Pancreas (tissue), 10 donors: ENCODE results near the gene LINGO4. TPM values are rescaled to one million over a fixed set of nuclear protein-coding genes. Genes with fewer than 3 reads are reported as not detected.

Experiments
- ATAC-seq, 4 donors: fragments of 200-7000 bp; cut with Tn5 transposase; one replicate each; pipeline versions ENCODE4 v1.8.0 to v1.9.1; 2020; ENCODE audit warnings: mild to moderate bottlenecking in 4 of 4, moderate library complexity in 4 of 4
- DNase-seq, 6 donors: peaks; one replicate each; pipeline ENCODE4 v3.0.0-alpha.2; 2020
- FAIRE-seq: peaks from 2 replicates; lab custom pipeline; 2012; peaks lifted over from hg19 to GRCh38; lab: Jason Lieb, UNC
- H3K27ac ChIP-seq, 4 donors: fragments of 200-600 bp; sonication (generic); 1 replicate in 3 of 4; 2 replicates in 1 of 4; pipeline versions ENCODE4 v1.5.0 to v1.8.0; 2020
- H3K27me3 ChIP-seq, 4 donors: fragments of 200-600 bp; one replicate each; pipeline ENCODE4 v1.8.0; 2021
- H3K36me3 ChIP-seq, 3 donors: fragments of 200-600 bp; sonication (generic) in 1 of 3; one replicate each; pipeline versions ENCODE4 v1.5.0 to v1.8.0; 2020 to 2021
- H3K4me1 ChIP-seq, 3 donors: fragments of 200-600 bp; one replicate each; pipeline ENCODE4 v1.8.0; 2021
- H3K4me3 ChIP-seq, 4 donors: fragments of 200-600 bp; sonication (generic) in 2 of 4; one replicate each; pipeline versions ENCODE4 v1.5.0 to v1.8.0; 2020 to 2021
- H3K9me3 ChIP-seq, 4 donors: fragments of 200-600 bp; one replicate each; pipeline ENCODE4 v1.8.0; 2021
- CTCF ChIP-seq, 4 donors: fragments of 200-600 bp; sonication (generic) in 3 of 4; IDR thresholded peaks; one replicate each; pipeline versions ENCODE4 v1.5.0 to v1.8.0; 2021; ENCODE audit warnings: antibody characterized with exemption in 4 of 4
- WGBS, 2 donors: extraction: QIAGEN DNeasy Blood & Tissue Kit; methylation state at CpG; one replicate each; pipeline ENCODE4 v1.1.7; 2013; 5-methylcytosine and 5-hydroxymethylcytosine counted together
- intact Hi-C, 3 donors: fragments of 100-400 bp; cut with DNase I; formaldehyde crosslinking; loops; one replicate each; pipeline versions ENCODE4 v1.11.1 to v1.14.2; 2022
- polyA plus RNA-seq, 2 donors: library from polyadenylated mRNA; stranded (reverse); fragments of 200-250 nt; gene quantifications; one replicate each; pipeline ENCODE4 v1.2.3, GENCODE V29; 2013
- total RNA-seq, 6 donors: library from RNA; stranded (reverse); fragmentation: NEBNext Ultra II Directional in 4 of 6; extraction: Animal tissue kit (Norgen Biotek cat#: 25700) in 4 of 6; gene quantifications; one replicate each; pipeline versions ENCODE4 v1.2.1 to v1.2.4, GENCODE V29; 2021 to 2023
- donor health status: healthy with polysubstance abuse.
- donor health status: DM: no; HTN: no; CAD: no; lungs with moderate emphysema.
- donor health status: DM: no; HTN: no; CAD: no.
- donor health status: control.
- donor health status: control.
- donor health status: Bipolar disorder and iron deficiency.
- donor health status: DM: yes; HTN: yes; CAD: no.
- donor health status: DM: no; HTN: no; CAD: no.
- donor health status: DM: no; HTN: no; CAD: no.
- donor health status: DM: yes; HTN: yes; CAD: no.

The LINGO4 gene
- total and polyA plus RNA-seq, 8 donors, result 0.15 to 0.89 (median 0.29) TPM

DNA sequence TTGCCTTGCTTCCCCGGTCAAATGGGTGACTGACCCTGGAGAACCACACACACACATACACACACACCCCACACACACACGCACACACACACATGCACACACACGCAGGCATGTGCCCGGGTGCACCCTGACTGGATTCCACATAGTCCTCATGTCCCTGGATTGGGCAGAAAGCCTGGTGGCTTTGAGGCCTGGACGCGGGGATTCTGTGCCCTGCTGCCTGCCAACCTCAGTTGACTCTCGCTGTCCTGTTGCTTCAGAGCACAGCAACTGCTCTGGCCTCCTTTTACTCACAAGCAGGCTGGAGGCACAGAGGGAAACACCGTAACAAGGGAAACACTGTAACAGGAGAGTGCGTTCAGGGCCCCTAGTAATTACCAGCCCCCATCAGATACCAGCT, 20.0 kb upstream of the LINGO4 start:
- DNase-seq (no peak), ATAC-seq (no peak), FAIRE-seq (no peak)
- Histone ChIP-seq H3K9me3 (no peaks in the 10 kb centered on the region), H3K4me1 (peaks cover 17 to 34% (median 26%) of the 10 kb centered on the region in 3 donors), H3K27ac (no peak overlapping the region), H3K4me3 (no peak overlapping the region), H3K27me3 (no peaks in the 10 kb centered on the region), H3K36me3 (peaks cover 0 to 21% (median 2%) of the 10 kb centered on the region in 3 donors)
- intact Hi-C loops, result loop anchor here in 1 of 3 donors (10.0 kb wide), 1 partner anchor 50 kb away; no protein-coding TSS in a partner anchor
- no peak for TF ChIP-seq CTCF (IDR thresholded peaks at IDR 0.05)
- 77 to 79% methylated on average over 9 of the region's 9 CpGs for WGBS, 2 donors

GRCh38 chr1:151823175-151823574, 18.0 kb upstream of the LINGO4 start:
- no peak for TF ChIP-seq CTCF (IDR thresholded peaks at IDR 0.05)
- Histone ChIP-seq H3K27me3 (no peaks in the 10 kb centered on the region), H3K4me1 (peaks cover 9 to 30% (median 20%) of the 10 kb centered on the region in 3 donors), H3K9me3 (no peaks in the 10 kb centered on the region), H3K27ac (no peak overlapping the region), H3K36me3 (peaks cover 0 to 16% (median 1%) of the 10 kb centered on the region in 3 donors), H3K4me3 (no peak overlapping the region)
- 76 to 87% methylated on average over 8 of the region's 8 CpGs for WGBS, 2 donors
- ATAC-seq (no peak), FAIRE-seq (no peak), DNase-seq (no peak)
- intact Hi-C loops, result loop anchor here in 1 of 3 donors (10.0 kb wide), 1 partner anchor 48 kb away; no protein-coding TSS in a partner anchor

DNA sequence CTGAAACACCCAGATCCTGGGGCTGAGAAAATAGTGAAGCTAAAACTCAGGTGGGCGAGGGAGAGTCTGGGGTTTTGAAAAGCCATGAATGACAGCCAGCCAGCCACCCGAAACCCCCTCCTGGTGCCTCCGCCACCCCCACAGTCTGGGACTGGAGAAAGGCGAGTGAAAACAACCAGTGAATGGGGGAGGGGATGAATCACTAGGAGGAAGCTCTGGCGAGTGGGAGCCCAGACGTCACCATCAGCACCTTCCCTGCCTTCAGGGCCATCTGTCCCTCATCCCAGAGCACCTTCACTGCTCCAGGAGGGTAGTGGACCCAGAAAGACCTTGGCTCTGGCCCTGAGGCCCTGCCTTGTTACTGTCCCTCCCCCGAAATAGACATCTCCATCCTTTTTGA, 17.2 kb upstream of the LINGO4 start:
- peaks cover 9 to 30% (median 18%) of the 10 kb centered on the region in 3 donors for H3K4me1 ChIP-seq
- H3K27me3 ChIP-seq, result no peaks in the 10 kb centered on the region
- H3K4me3 ChIP-seq, result no peak overlapping the region
- intact Hi-C loops, result loop anchor here in 1 of 3 donors (10.0 kb wide), 1 partner anchor 48 kb away; no protein-coding TSS in a partner anchor
- ATAC-seq, result no peak
- H3K27ac ChIP-seq, result peak overlapping the region in 1 of 4 donors; percentile 17
- TF ChIP-seq CTCF (IDR thresholded peaks at IDR 0.05), result no peak
- no peaks in the 10 kb centered on the region for H3K9me3 ChIP-seq
- H3K36me3 ChIP-seq, result peaks cover 0 to 15% (median 0%) of the 10 kb centered on the region in 3 donors
- no peak for FAIRE-seq
- WGBS, 2 donors, result 85 to 86% methylated on average over 7 of the region's 7 CpGs
- no peak for DNase-seq

DNA sequence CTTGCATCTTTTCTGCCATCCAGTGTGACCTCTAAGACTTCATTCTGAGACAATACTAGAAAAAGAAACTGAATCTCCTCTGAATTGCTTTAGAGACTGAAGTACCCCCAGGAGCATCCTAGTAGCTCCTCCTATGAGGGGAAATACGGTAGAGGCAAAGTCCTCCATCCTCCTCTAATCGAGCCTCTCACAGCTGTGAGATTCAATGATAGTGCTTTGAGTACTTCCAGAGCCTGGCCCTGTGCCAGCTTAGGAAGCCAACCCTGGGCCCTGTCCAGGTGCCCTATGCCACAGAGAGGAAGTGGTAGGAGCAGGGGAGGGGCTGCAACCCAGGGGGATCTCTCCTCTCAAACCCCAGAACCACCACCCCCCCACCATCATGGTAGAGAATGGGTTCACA, 15.7 kb upstream of the LINGO4 start:
- no peaks in the 10 kb centered on the region for H3K9me3 ChIP-seq
- TF ChIP-seq CTCF (IDR thresholded peaks at IDR 0.05), result no peak
- H3K27ac ChIP-seq, result peak overlapping the region in 2 of 4 donors; percentile 31 to 55
- WGBS, 2 donors, result 2 to 4% methylated on average over 2 of the region's 2 CpGs
- H3K4me3 ChIP-seq, result no peak overlapping the region
- ATAC-seq (peak; percentile 55 to 74 (median 66)), DNase-seq (peak in 5 of 6 donors; percentile 68 to 91 (median 78)), FAIRE-seq (no peak)
- peaks cover 9 to 27% (median 18%) of the 10 kb centered on the region in 3 donors for H3K4me1 ChIP-seq
- peaks cover 0 to 25% (median 0%) of the 10 kb centered on the region in 3 donors for H3K36me3 ChIP-seq
- H3K27me3 ChIP-seq, result no peaks in the 10 kb centered on the region
- intact Hi-C loops, result loop anchor here in 1 of 3 donors (10.0 kb wide), 1 partner anchor 46 kb away; no protein-coding TSS in a partner anchor
